GM21737 (cell line): ENCODE results near the gene MIER3.

Experiments
- ATAC-seq: cut with Tn5 transposase; IDR thresholded peaks from one replicate; pipeline ENCODE4 v1.9.1; 2021; ENCODE audit warnings: mild to moderate bottlenecking, moderate library complexity; ENCODE audit not compliant: unreplicated experiment

The MIER3 gene

DNA sequence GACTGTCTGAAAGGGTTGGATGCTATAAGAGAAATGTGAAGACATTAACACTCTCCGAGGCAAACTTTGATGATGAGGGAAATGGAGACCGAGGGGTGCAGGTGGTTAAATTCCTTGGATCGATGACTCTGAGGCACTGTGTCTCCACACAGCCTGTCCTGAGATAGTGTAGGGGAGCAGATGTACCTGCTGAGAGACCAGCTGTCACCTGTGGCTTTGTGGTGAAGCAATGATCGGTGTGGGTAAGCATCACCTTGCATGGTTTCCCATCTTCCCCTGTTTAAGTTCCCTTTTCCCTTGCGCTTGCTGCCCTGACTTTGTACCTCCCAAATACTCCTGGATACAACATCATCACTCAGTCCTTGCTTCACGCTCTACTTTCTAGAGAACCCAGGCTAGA, 9.8 kb upstream of the MIER3 start:
- no peak for ATAC-seq

DNA sequence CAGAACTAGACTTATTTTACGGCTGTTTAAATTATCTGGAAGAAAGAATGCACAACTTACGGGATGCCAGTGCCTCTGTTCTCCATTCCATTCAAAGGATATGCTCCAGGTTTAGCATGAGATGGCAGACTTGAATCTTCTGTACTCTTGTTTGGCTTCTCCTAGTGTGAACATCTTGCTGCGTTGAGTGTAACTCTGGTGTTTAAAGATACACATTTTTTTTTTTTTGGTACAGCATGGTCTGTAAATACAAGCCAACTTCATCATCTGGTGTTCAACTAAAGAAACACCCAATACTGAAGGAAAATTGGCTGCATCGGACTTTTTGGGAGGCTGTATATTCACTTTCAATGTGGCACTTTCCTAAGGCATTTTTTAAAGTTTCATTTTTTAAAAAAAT, 7.4 kb upstream of the MIER3 start:
- ATAC-seq = no peak

GRCh38 chr5:56958595-56958994, 6.7 kb upstream of the MIER3 start:
- no peak for ATAC-seq

GRCh38 chr5:56954262-56954661, 2.3 kb upstream of the MIER3 start:
- ATAC-seq = no peak

DNA sequence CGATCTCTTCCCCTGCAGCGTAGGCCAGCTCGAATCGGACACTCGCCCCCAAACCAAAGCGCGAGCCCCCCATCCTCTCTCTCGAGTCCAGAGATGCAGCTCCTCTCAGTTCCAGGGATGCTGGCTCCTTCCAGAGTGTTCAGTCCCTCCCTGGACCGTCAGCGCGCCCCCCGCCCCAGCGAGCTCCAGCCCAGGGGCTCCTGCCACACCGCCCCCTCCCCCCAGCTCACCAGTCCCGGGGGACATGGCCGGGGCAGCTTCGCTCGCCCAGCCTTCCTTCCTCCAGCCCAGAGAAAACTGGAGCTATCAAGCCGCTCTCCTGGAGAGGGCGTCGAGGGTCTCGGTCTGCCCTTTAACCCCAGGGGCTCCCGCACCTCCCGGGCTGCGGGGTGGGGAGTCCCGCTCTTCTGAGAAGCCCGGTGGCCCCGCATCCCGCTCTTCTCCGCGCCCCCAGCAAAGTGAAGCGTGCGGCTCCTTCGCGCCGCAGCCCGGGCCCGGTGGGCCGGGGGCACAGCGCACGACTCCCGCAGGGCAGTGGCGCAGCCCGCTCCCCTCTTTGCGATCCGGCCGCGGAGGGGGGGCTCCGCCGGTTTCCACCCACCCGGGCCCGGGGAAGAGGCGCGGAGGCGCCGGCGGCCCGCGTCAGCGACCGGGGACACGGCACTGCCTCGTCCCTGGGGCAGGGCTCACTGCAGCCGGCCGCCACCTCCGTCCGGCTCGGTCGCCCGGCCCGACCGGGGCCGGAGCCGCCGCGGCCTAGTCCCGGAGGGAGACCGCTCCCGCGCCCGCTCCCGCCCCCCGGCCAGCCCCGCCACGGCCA, 587 bp downstream of the MIER3 start:
- peak; percentile 36 for ATAC-seq

DNA sequence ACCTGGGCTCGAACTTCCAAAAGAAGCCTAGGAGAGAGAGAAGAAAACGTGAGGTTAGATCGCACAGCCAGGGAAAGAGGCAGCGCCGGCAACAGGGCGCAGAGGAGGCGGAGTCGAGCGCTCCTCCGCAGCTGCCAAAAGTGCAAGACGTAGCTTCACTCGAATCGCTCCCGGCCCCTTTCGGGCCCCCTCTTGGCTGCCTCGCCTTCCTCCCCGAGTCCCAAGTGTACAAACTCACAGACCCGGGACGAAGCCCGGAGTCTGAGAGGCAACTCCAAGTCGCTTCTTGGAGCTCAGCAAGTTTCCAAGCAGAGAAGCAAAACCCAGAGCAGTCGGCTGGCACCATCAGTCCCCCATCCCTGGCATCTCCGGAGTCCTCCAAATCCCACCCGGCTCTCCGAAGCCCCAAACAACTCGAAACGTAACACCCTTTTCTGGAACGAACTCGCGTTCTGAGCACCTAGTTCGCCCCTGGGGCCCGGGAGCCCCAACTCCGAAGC, 1.2 kb downstream of the MIER3 start:
- peak; percentile 47 for ATAC-seq

DNA sequence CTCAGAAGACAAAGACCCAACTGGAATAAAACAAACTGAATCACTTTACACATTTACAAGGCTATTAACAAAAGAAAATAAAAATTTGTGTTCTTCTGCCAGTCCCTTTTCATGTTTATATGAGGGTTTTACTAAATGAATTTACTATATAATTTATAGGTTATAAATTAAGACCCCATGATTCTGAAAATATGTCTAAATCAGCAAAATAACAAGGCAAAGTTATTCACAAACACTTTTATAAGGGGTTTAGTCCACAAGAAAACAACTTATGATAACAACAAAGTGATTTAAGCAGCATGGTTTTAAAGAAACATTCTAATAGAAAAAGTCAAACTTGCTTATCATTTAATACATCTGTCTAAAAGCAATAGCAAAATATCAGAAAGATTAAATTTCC, 4.9 kb downstream of the MIER3 start:
- no peak for ATAC-seq

- ATAC-seq = no peak
Observed at GRCh38 chr5:56941981-56942380, 9.9 kb downstream of the MIER3 start.

DNA sequence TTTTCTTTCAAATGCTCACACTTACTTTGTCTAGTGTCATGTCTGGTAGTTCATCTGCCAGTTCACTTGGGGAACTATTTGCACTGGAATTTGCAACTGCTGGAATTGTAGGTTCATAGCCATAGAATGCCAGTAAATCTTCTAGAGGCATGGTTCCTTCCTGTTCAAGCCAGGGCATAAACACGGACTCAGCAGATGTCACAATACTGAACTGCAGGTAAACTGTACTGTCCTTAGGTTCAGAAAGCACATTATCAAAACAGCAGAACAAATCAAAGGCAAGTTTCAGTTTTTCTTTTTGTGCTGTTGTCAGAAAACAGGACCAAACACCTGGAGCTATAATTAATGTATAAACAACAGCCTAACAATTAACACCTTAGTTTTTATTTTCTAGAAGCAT, 13.1 kb downstream of the MIER3 start:
- no peak for ATAC-seq

DNA sequence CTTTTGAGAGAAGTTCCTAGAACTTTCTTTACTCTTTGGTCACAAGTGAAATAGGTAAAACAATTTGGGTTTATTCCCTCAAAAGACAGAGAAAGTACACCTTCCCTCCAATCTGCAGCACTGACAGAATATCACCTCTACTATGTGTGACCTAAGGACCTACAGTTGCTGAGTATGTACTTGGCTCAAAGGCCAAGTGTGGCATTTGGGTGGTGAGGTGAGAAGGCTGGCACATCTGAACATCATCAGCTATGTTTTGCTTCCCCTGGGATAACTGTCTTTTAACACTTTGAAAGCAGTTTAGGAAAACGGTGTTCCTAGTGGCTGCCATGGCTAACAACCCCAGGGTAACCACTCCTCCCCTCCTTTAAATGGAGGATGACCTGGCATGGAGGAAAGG, 17.6 kb downstream of the MIER3 start:
- no peak for ATAC-seq

DNA sequence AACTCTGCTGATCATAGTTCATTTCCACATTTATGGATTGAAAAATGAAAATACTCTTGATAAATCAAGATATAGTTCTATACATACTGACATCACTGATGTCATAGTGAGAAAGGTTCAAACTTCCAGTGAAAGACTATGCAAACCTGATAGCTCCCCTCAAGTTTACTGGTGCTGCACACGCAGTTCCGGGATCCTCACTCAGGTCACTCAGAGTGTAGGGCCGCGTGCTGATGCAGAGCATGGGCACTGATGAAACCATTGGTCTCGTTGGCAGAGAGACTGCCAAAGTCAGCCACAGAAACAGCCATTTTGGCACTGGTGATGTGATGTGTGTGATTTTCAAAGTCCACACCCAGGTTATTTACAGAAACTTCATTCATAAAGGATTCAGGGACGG, 29.0 kb downstream of the MIER3 start:
- no peak for ATAC-seq

DNA sequence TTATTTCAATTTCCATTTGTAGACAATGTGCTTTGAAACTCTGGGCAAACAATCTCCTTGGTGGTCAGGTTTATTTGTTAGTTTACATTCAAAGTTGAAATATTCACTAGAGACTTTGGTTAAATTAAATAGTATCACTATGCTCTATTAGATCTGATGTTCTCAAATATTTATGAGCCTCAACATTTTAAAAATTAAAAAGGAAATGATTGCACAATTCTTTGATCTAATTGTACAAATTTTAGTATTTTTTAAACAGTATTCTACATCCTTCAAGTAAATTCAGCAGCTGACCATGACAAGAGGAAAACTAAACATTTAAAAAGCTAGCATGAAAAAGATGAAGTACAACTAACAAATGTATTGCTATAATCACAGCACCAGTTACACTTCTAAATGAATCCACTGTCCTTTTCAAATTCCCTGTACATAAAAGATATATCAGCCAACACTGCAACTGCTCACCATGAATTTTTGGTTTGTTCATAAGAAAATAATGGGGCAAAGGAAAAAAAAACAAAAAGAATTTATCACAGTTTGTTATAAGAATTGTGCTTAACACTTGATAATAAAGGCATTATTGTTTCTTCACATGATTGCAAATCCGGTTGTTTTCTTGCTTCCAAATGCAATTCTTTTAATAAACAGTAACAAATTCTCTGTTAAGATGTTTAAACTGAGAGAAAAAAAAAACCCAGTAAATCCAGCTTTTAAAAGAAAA, 31.8 kb downstream of the MIER3 start:
- no peak for ATAC-seq

DNA sequence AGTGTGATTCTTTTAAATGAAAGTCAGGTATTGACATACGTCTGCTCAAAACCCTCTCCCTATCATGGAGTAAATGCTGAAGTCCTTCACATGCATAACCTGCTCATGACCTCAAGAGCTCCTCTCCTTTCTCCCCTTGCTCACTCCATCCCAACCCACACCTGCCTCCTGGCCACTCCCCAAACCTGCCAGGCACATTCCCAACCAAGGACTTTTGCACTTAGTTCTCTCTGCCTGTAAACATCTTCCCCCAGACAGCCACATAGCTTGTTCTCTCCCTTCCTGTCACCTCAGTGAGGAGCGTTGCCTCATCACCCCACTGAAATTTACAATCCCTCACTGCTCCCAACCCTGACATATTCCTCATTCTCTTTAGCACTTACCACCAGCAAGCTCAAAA, 33.9 kb downstream of the MIER3 start:
- ATAC-seq = no peak

DNA sequence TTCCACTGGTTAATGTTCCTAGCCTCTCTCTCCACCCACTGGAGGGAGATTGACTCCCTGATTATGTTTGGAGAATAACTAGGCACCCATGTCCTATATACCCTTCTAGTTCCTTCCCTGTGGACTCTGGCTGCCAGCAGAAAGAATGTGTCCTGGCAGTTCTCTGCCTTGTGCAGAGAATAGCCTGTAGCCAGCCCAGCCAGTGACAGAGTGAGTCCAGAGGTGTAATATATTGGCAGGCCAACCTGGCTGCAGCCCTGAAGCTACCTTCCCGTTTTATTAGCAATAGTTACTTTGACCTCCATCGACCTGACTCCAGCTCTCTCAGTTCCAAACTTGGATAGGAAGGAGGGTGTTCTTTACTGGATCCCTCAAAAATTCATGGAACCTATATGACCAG, 34.4 kb downstream of the MIER3 start:
- ATAC-seq = no peak

- ATAC-seq = no peak
Observed at GRCh38 chr5:56914678-56915077, 37.2 kb downstream of the MIER3 start.

DNA sequence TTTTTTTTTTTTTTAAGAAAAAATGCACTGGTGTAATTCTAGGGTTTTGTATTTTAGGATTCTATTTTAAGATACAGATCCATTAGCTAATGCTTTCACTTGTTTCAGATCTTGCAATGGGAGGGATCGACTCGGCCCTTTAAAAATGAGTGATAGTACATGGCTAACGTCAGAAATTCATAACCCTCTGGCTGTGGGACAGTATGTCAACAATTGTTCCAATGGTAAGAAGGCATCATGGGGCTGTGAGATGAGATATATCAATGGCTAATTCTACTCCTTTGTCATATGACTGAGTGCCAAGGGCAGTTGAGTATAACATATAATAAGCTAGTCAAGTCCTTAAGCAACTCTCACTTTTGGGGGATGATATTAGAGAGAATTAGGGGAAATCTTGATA, 38.2 kb downstream of the MIER3 start:
- no peak for ATAC-seq

DNA sequence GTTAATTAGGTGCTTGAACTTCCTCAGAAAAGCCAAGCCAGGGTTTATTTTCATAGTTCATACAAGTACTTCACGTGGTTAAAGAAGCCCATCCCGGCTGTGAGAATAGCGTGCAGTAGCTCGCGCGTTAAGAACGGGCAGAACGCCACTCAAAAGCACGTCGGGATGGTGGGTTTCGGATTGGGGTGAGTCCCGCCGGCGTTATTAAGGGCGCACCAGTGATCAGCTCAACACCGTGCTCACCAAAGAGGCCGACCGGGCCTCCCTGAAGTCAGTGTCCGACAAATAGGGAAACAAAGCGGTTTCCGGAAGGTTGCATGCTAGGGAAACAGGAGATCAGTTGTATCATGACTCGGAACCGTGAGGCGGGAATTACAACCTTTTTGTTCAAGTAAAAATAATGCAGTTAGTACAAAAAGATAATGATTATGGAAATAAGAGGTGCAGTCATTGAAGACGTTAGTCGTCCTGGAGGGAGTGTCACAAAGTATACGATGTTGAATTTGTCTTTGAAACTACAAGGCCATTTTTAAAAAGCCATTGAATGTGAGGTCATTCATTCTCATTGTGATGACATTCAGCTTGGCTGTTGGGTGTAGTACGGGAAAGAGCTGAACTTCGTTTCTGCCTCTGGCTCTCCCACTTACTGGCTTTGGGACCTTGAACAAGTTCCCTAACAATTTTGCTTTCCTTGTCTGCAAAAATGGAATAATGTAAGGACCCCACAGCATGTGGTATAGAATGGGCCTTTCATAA, 41.5 kb downstream of the MIER3 start:
- peak; percentile 5 for ATAC-seq

DNA sequence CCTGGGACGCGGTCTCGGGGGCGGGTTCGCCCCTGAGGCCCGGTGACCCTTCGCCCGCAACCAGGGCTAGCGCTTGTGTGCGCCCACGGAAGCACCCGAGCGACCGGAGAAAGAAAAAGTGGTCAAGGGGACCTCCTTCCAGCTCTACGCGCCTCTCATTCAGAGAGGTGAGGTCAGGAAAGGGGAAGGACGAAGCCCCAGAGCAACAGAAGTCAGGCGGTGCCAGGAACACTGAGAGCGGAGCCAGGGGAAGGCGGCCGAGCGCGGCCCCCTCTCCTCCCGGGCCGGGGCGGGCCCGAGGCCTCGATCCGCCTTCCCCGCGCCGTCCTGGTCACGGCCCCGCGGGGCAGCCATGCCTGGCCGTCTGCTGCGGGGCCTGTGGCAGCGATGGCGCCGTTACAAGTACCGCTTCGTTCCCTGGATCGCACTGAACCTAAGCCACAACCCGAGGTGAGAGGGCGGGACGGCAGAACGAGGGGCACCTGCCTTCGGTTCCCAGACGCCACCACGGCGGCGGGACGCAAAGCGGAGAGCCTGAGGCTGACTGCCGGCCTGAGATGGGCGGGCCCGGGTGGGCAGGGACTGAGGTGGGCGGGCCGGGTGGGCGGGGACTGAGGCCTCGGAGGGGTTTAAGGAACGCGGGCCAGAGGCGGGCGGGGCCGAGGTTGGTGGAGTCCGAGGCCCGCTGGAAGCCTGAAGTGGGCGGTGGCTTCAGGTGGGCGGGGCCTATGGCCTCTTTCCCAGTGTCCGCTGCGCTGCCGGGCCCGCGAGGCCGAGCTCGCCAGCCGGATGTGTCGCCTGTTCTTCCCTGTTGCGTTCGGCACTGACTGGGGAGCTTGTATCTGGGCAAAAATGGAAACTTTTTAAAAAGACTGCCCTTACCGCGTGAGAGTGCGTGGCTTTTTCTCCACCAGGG, 42.4 kb downstream of the MIER3 start, which contains the start of gene SETD9:
Gene SETD9, plus strand, starts transcription at position 303 of the 916 bp plus-strand sequence. Its CDS starts 50 bp downstream, at position 353.
- peak; percentile 92 for ATAC-seq

DNA sequence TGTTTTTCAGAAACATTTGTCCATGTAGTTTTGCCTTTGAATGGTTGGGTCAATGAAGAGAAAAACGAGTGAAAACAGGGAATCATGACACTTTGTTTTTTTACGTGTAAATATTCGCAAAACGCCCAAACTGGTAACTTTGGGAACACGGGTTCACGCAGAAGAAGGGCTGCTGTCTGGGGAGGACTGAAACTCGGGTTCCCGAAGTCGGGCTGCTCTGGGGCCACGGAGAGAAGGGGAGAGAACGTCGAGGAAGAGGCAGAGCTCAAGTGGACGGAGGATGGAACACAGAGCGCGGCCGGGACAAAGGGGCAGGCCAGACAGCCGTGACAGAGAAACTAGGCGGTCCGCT, 43.0 kb downstream of the MIER3 start:
- peak; percentile 39 for ATAC-seq

GRCh38 chr5:56900858-56901578, 50.9 kb downstream of the MIER3 start:
- no peak for ATAC-seq
